HepG2 (cell line): ENCODE results near the gene CCDC102B. TPM values are rescaled to one million over a fixed set of nuclear protein-coding genes. Genes with fewer than 3 reads are reported as not detected.

Experiments
- ATAC-seq: fragments of 200-7000 bp; cut with Tn5 transposase; 3 replicates; pipeline ENCODE4 v1.9.1; 2020; ENCODE audit warnings: mild to moderate bottlenecking, moderate library complexity
- BruUV-seq: library from RNA; stranded (reverse); fragments of 400-500 nt; replicated peaks from 2 replicates; lab custom pipeline; 2021; lab: Mats Ljungman, UMichigan
- CTCF ChIA-PET: fragments of 300-600 bp; formaldehyde crosslinking; extraction: SDS; loops from one replicate; lab custom pipeline; 2021; ENCODE audit warnings: low total read pairs, inconsistent platforms, low intra/inter-chr PET ratio; lab: Yijun Ruan, JAX
- POLR2A ChIA-PET: fragments of 350-600 bp; sonication (Branson Sonifier 250); formaldehyde crosslinking; loops from one replicate; lab custom pipeline; 2020; ENCODE audit warnings: antibody characterized with exemption, inconsistent platforms; lab: Yijun Ruan, JAX
- DNase-seq: peaks from one replicate; pipeline ENCODE4 v3.0.0-alpha.2; 2015; ENCODE audit warnings: low spot score
- FAIRE-seq: peaks from 3 replicates; lab custom pipeline; 2011; peaks lifted over from hg19 to GRCh38; lab: Jason Lieb, UNC
- H2AFZ ChIP-seq: one replicate; pipeline ENCODE4 v1.6.1; 2011; ENCODE audit warnings: low read length, inconsistent platforms
- H3K27ac ChIP-seq: fragments of 300-600 bp; 3 replicates; pipeline ENCODE4 v1.8.0; 2011; ENCODE audit warnings: mixed run types, mild to moderate bottlenecking, mixed read lengths, low read length, inconsistent platforms; ENCODE audit not compliant: insufficient read depth; ENCODE audit errors: extremely low read length
- H3K27me3 ChIP-seq, 2 experiments: fragments of 200-600 bp in 1 of 2; 2 replicates in 1 of 2; 3 replicates in 1 of 2; pipeline versions ENCODE4 v1.6.0 to v1.8.0; 2011; ENCODE audit warnings: low read length in 2 of 2, mild to moderate bottlenecking in 2 of 2, moderate library complexity in 2 of 2, inconsistent platforms in 1 of 2; ENCODE audit not compliant: insufficient read depth in 2 of 2, control insufficient read depth in 1 of 2
- H3K36me3 ChIP-seq, 2 experiments: fragments of 200-600 bp in 1 of 2; replicated peaks in 1 of 2; 2 replicates in 1 of 2; 3 replicates in 1 of 2; pipeline versions ENCODE4 v1.5.1 to v1.8.0; 2011; ENCODE audit warnings: low read length in 2 of 2, inconsistent platforms in 1 of 2; ENCODE audit not compliant: insufficient read depth in 2 of 2, control insufficient read depth in 1 of 2
- H3K4me1 ChIP-seq: 2 replicates; pipeline ENCODE4 v1.5.1; 2012; ENCODE audit warnings: low read length, inconsistent platforms; ENCODE audit not compliant: insufficient read depth
- H3K4me2 ChIP-seq: 2 replicates; pipeline ENCODE4 v1.6.0; 2011; ENCODE audit warnings: low read depth, low read length, inconsistent platforms
- H3K4me3 ChIP-seq, 3 experiments: fragments of 200-600 bp in 1 of 3; sonication (generic), shearing (Covaris generic) in 1 of 3; replicated peaks in 1 of 3; 2 replicates each; pipeline ENCODE4 v1.5.1; 2011 to 2016; ENCODE audit warnings: low read length in 3 of 3, inconsistent platforms in 2 of 3, low read depth in 2 of 3, mild to moderate bottlenecking in 2 of 3, control low read depth in 1 of 3, mixed read lengths in 1 of 3; ENCODE audit not compliant: insufficient read depth in 1 of 3
- H3K79me2 ChIP-seq: one replicate; pipeline ENCODE4 v1.6.1; 2011; ENCODE audit warnings: low read length, inconsistent platforms; ENCODE audit not compliant: insufficient read depth
- H3K9ac ChIP-seq: 2 replicates; pipeline ENCODE4 v1.6.0; 2011; ENCODE audit warnings: mild to moderate bottlenecking, low read depth, low read length, inconsistent platforms; ENCODE audit not compliant: insufficient read depth
- H3K9me3 ChIP-seq: 2 replicates; pipeline ENCODE4 v1.5.1; 2012; ENCODE audit warnings: mild to moderate bottlenecking, low read length
- H4K20me1 ChIP-seq: 2 replicates; pipeline ENCODE4 v1.6.0; 2011; ENCODE audit warnings: inconsistent platforms, mild to moderate bottlenecking, low read length, moderate library complexity; ENCODE audit not compliant: insufficient read depth
- ARHGAP35 ChIP-seq: sonication (generic); formaldehyde crosslinking; IDR thresholded peaks from 2 replicates; pipeline ENCODE4 v1.9.0; 2022; ENCODE audit warnings: mild to moderate bottlenecking, inconsistent platforms, moderate library complexity, missing genetic modification reagents, borderline replicate concordance
- ATF7 ChIP-seq, 2 experiments: fragments of 450-650 bp in 1 of 2; sonication (generic) in 1 of 2; formaldehyde crosslinking in 1 of 2; IDR thresholded peaks; 2 replicates each; pipeline versions ENCODE4 v1.4.0 to v1.6.1; 2016 to 2020; ENCODE audit warnings: antibody characterized with exemption in 1 of 2, mild to moderate bottlenecking in 1 of 2, missing genetic modification reagents in 1 of 2
- DNMT3B ChIP-seq: conservative IDR thresholded peaks from 2 replicates; pipeline ENCODE4 v1.6.1; 2016; ENCODE audit warnings: missing biosample characterization, control low read depth
- HBP1 ChIP-seq: IDR thresholded peaks from 2 replicates; pipeline ENCODE4 v1.6.1; 2016; ENCODE audit warnings: low read depth, control low read depth
- HNRNPLL ChIP-seq: fragments of 200-400 bp; formaldehyde crosslinking; IDR thresholded peaks from 2 replicates; pipeline ENCODE4 v1.6.1; 2017; ENCODE audit warnings: mild to moderate bottlenecking, low read depth, low read length; ENCODE audit not compliant: poor library complexity, severe bottlenecking
- ZNF570 ChIP-seq: sonication (generic); formaldehyde crosslinking; IDR thresholded peaks from 2 replicates; pipeline ENCODE4 v1.4.0; 2020; ENCODE audit warnings: mild to moderate bottlenecking, missing genetic modification reagents, borderline replicate concordance
- ZNF574 ChIP-seq: sonication (generic); formaldehyde crosslinking; IDR thresholded peaks from 2 replicates; pipeline ENCODE4 v1.4.0; 2020; ENCODE audit warnings: missing genetic modification reagents
- WGBS: methylation state at CpG from one replicate; pipeline ENCODE4 v1.1.6; 2017; ENCODE audit warnings: low lambda C conversion rate; 5-methylcytosine and 5-hydroxymethylcytosine counted together
- in situ Hi-C: cut with HindIII; loops from 2 replicates; pipeline ENCODE4 v1.10.0; 2017; ENCODE audit warnings: low pct_unique_long_range_greater_than_20kb; ENCODE audit not compliant: extremely low pct_ligation_motif_present
- intact Hi-C: fragments of 100-400 bp; cut with micrococcal nuclease; formaldehyde crosslinking; loops from one replicate; pipeline ENCODE4 v1.10.0; 2022; ENCODE audit not compliant: unreplicated experiment
- polyA plus RNA-seq, 8 experiments: library from polyadenylated mRNA; depleted of rRNA in 3 of 8; stranded (reverse) in 7 of 8; unstranded in 1 of 8; fragments of >200 nt; fragmentation: Illumina TruSeq in 4 of 8; extraction: Trizol in 4 of 8; gene quantifications; 2 replicates each; pipeline versions ENCODE4 v1.2.1 to v1.2.3, GENCODE V29; 2011 to 2016; ENCODE audit warnings: low read depth in 4 of 8, missing spikeins in 1 of 8, mixed read lengths in 1 of 8; ENCODE audit not compliant: insufficient read depth in 1 of 8
- total RNA-seq, 5 experiments: library from RNA; depleted of rRNA; stranded (reverse); fragments of >200 nt; fragmentation: Illumina TruSeq; extraction: Trizol; gene quantifications; 2 replicates each; pipeline ENCODE4 v1.2.3, GENCODE V29; 2016; ENCODE audit warnings: low read depth in 1 of 5

CCDC102B gene
- total and polyA plus RNA-seq, 2 of the 13 experiments (the other 11 are each of a cell fraction or from before 2014, with no cell fraction given), result 2.3 to 3.7 TPM

DNA sequence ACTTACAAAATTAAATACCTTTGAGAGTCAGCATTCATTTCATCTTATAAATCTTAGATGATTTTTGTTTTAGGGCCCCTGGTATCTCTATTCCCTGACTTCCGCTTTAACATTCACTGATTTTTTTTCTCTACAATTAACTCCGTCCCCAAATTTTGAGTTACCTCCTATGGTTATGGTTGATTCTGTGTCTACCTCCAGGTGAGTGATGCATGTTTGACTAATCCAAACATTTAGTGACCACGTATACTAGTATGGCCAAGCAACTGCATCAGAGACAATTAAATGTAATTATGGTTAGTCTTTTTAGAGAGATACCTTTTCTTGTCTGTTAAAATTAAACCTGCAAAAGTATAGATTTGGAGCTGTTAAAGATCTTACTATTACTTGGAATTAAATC, 120.3 kb downstream of the CCDC102B start:
- Histone ChIP-seq H3K4me3 (no peak overlapping the region), H3K4me1 (peaks cover 19% of the 10 kb centered on the region), H3K9ac (no peak overlapping the region), H3K36me3 (no peaks in the 10 kb centered on the region), H3K27me3 (no peaks in the 10 kb centered on the region), H3K4me2 (no peak overlapping the region), H3K27ac (no peak overlapping the region), H3K9me3 (no peaks in the 10 kb centered on the region), H4K20me1 (no peaks in the 10 kb centered on the region), H3K79me2 (no peaks in the 10 kb centered on the region), H2AFZ (no peak overlapping the region)
- DNase-seq, result no peak
- TF ChIP-seq HBP1 (CRISPR knock-in tag), result no peak
- no peak for TF ChIP-seq ZNF570 (CRISPR knock-in tag)
- TF ChIP-seq HNRNPLL, result no peak
- TF ChIP-seq DNMT3B (CRISPR knock-in tag), result no peak
- no peak for TF ChIP-seq ATF7 (IDR thresholded peaks at IDR 0.05)
- no peak for TF ChIP-seq ATF7 (CRISPR knock-in tag; IDR thresholded peaks at IDR 0.05)
- no peak for TF ChIP-seq ARHGAP35 (CRISPR knock-in tag)
- TF ChIP-seq ZNF574 (CRISPR knock-in tag), result no peak
- no peak for FAIRE-seq
- in situ Hi-C loops, result no loop called here
- POLR2A ChIA-PET, result no interaction called here
- intact Hi-C loops, result no loop called here
- no TSS peak for BruUV-seq
- ATAC-seq, result no peak
- CTCF ChIA-PET, result no interaction called here
- WGBS, result 61% methylated on average over 3 of the region's 3 CpGs
